ENCODE results near the gene ATP13A3. TPM values are rescaled to one million over a fixed set of nuclear protein-coding genes. Genes with fewer than 3 reads are reported as not detected.

Gene ATP13A3
- total RNA-seq, 1 experiment from 2014 or later, result 78.3 TPM

DNA sequence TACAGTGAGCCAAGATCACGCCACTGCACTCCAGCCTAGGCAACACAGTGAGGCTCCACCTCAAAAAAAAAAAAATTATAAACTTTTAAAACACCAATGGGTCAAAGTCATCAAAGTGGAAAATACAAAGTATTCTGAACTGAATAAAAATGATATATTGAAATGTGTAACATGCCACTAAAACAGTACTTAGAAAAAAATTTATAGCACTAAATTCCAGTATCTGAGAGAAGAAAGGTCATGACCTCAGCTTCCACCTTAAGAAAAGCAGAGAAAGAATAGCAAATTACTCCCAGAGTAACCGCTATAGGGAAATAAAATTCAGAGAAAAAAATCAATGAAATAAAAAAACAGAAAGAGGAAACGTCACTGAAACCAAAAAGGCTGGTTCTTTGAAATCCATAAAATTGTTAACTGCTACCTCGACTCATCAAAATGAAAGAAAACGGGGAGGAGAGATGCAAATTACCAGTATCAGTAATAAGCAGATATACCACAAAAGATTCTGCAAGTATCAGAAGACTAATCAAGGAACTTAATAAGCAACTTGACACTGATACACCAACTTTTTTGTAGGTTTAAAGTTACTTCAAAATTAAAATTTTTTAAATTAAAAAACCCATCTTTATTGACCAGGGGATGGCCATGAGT lies 20.8 kb downstream of the ATP13A3 start:
- H3K9me3 Mint-ChIP-seq, result peaks cover 7% of the 10 kb centered on the region; the same call in 1 of the 2 replicates
- POLR2A ChIA-PET, result no interaction called here
- no peak for ATAC-seq
- no peak overlapping the region for H3K4me3 Mint-ChIP-seq
- CTCF ChIA-PET, result interaction anchor here (1.0 kb wide), 1 partner anchor 128 kb away, joined by 3 read pairs; no protein-coding TSS in a partner anchor
- H3K27me3 Mint-ChIP-seq (ENCODE audit: low read depth), result no peaks in the 10 kb centered on the region
- H3K4me1 Mint-ChIP-seq, result peaks cover 5% of the 10 kb centered on the region
- no peak overlapping the region for H3K27ac Mint-ChIP-seq
- DNase-seq (ENCODE audit: low spot score), result no peak
- TF ChIP-seq TEAD4 (CRISPR knock-in tag; IDR thresholded peaks at IDR 0.05), result no peak
- TF ChIP-seq GABPB1 (CRISPR knock-in tag; IDR thresholded peaks at IDR 0.05), result no peak
- no peak for TF ChIP-seq MXD4 (CRISPR knock-in tag; IDR thresholded peaks at IDR 0.05; ENCODE audit: borderline replicate concordance)
- TF ChIP-seq RELA (CRISPR knock-in tag; IDR thresholded peaks at IDR 0.05; ENCODE audit: borderline replicate concordance), result no peak
- TF ChIP-seq, protein P1, sequence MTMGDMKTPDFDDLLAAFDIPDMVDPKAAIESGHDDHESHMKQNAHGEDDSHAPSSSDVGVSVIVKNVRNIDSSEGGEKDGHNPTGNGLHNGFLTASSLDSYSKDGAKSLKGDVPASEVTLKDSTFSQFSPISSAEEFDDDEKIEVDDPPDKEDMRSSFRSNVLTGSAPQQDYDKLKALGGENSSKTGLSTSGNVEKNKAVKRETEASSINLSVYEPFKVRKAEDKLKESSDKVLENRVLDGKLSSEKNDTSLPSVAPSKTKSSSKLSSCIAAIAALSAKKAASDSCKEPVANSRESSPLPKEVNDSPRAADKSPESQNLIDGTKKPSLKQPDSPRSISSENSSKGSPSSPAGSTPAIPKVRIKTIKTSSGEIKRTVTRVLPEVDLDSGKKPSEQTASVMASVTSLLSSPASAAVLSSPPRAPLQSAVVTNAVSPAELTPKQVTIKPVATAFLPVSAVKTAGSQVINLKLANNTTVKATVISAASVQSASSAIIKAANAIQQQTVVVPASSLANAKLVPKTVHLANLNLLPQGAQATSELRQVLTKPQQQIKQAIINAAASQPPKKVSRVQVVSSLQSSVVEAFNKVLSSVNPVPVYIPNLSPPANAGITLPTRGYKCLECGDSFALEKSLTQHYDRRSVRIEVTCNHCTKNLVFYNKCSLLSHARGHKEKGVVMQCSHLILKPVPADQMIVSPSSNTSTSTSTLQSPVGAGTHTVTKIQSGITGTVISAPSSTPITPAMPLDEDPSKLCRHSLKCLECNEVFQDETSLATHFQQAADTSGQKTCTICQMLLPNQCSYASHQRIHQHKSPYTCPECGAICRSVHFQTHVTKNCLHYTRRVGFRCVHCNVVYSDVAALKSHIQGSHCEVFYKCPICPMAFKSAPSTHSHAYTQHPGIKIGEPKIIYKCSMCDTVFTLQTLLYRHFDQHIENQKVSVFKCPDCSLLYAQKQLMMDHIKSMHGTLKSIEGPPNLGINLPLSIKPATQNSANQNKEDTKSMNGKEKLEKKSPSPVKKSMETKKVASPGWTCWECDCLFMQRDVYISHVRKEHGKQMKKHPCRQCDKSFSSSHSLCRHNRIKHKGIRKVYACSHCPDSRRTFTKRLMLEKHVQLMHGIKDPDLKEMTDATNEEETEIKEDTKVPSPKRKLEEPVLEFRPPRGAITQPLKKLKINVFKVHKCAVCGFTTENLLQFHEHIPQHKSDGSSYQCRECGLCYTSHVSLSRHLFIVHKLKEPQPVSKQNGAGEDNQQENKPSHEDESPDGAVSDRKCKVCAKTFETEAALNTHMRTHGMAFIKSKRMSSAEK (CRISPR knock-in tag; IDR thresholded peaks at IDR 0.05; ENCODE audit: borderline replicate concordance), result no peak
- TF ChIP-seq ZNF263 (CRISPR knock-in tag; IDR thresholded peaks at IDR 0.05; ENCODE audit: low read depth), result no peak
- no peak for TF ChIP-seq CREM (CRISPR knock-in tag; IDR thresholded peaks at IDR 0.05)
- TF ChIP-seq, protein P2, sequence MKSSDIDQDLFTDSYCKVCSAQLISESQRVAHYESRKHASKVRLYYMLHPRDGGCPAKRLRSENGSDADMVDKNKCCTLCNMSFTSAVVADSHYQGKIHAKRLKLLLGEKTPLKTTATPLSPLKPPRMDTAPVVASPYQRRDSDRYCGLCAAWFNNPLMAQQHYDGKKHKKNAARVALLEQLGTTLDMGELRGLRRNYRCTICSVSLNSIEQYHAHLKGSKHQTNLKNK (CRISPR knock-in tag; IDR thresholded peaks at IDR 0.05), result no peak
- TF ChIP-seq, protein P3, sequence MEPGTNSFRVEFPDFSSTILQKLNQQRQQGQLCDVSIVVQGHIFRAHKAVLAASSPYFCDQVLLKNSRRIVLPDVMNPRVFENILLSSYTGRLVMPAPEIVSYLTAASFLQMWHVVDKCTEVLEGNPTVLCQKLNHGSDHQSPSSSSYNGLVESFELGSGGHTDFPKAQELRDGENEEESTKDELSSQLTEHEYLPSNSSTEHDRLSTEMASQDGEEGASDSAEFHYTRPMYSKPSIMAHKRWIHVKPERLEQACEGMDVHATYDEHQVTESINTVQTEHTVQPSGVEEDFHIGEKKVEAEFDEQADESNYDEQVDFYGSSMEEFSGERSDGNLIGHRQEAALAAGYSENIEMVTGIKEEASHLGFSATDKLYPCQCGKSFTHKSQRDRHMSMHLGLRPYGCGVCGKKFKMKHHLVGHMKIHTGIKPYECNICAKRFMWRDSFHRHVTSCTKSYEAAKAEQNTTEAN (CRISPR knock-in tag; IDR thresholded peaks at IDR 0.05), result no peak
- TF ChIP-seq, protein P4, sequence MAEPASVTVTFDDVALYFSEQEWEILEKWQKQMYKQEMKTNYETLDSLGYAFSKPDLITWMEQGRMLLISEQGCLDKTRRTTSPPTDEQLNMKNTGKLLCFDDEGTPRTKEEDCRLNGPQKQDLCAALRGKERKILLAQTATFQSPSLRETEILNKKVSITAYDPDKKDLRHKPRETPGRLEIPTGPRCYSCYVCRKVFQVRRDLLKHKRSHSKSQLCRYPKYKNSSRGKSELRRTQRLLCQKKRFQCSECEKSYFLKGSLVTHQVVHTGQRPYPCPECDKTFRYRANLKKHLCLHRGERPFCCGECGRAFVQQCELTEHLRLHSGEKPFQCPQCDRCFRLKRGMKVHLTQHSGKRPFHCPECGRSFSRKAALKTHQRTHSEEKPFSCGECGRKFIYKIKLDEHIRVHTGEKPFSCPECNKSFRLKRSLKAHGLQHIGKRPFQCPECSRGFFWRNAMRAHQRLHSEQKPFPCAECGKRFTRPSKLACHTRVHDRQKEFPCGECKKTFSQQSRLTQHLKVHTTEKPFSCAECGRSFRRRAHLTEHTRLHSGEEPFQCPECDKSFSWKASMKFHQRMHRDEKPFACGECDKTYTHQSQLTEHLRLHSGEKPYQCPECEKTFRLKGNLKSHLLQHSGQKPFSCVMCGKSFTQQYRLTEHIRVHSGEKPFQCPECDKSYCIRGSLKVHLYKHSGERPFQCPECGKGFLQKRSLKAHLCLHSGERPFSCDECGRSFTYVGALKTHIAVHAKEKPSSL (CRISPR knock-in tag; conservative IDR thresholded peaks at IDR 0.05), result no peak
- TF ChIP-seq, protein P5, sequence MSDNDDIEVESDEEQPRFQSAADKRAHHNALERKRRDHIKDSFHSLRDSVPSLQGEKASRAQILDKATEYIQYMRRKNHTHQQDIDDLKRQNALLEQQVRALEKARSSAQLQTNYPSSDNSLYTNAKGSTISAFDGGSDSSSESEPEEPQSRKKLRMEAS (CRISPR knock-in tag; IDR thresholded peaks at IDR 0.05), result no peak
- TF ChIP-seq RORB (CRISPR knock-in tag; IDR thresholded peaks at IDR 0.05), result no peak
- no peak for TF ChIP-seq ZNF138 (CRISPR knock-in tag; conservative IDR thresholded peaks at IDR 0.05)
- TF ChIP-seq FOXP1 (CRISPR knock-in tag; IDR thresholded peaks at IDR 0.05; ENCODE audit: borderline replicate concordance), result no peak
- peaks cover 6% of the 10 kb centered on the region for H3K36me3 Mint-ChIP-seq

DNA sequence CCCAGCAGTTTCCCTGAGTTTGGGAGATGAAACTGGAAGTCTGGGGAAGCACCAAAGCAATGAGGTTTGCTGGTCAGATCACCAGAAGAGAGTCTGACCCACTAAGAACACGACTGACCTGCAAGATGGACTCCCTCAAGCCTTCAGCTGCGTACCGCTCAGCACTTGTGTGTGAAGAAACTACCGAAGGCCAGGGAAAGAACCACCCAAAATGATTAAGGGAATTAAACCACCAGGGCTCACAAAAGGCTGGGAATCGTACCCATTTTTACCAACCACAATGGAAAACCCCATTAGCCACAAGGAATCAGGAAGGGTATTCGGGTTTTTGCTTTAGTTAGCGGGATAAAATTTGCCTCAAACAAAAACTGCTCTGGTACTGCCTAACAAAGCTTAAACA lies 21.6 kb downstream of the ATP13A3 start:
- Mint-ChIP-seq H3K27me3 (ENCODE audit: low read depth) (no peaks in the 10 kb centered on the region), H3K36me3 (peaks cover 10% of the 10 kb centered on the region), H3K4me3 (no peak overlapping the region), H3K4me1 (no peaks in the 10 kb centered on the region), H3K27ac (peak overlapping the region; percentile 87), H3K9me3 (peaks cover 7% of the 10 kb centered on the region; the same call in 1 of the 2 replicates)
- TF ChIP-seq TCF7 (CRISPR knock-in tag; IDR thresholded peaks at IDR 0.05; ENCODE audit: low read depth), result no peak
- TF ChIP-seq RORB (CRISPR knock-in tag; IDR thresholded peaks at IDR 0.05), result no peak
- TF ChIP-seq ZBTB21 (CRISPR knock-in tag; IDR thresholded peaks at IDR 0.05; ENCODE audit: borderline replicate concordance), result no peak
- TF ChIP-seq GRHL2 (CRISPR knock-in tag; IDR thresholded peaks at IDR 0.05; ENCODE audit: insufficient replicate concordance, severe bottlenecking), result no peak
- no peak for TF ChIP-seq ZNF263 (CRISPR knock-in tag; IDR thresholded peaks at IDR 0.05; ENCODE audit: low read depth)
- TF ChIP-seq CBFB (CRISPR knock-in tag; IDR thresholded peaks at IDR 0.05; ENCODE audit: low read depth), result no peak
- TF ChIP-seq, protein P4 (CRISPR knock-in tag; conservative IDR thresholded peaks at IDR 0.05), result no peak
- DNase-seq (ENCODE audit: low spot score) (no peak), ATAC-seq (no peak)
- CTCF ChIA-PET, result interaction anchor here (1.0 kb wide), 1 partner anchor 129 kb away, joined by 3 read pairs; no protein-coding TSS in a partner anchor
- POLR2A ChIA-PET, result no interaction called here

Data from WTC11 (cell line).